Activated effector memory CD4-positive, alpha-beta T cell treated with Interleukin-2 at 50 U/mL for 16 hours (primary cell): ENCODE measurements around the gene CIAO2B.

Experiments
- DNase-seq: peaks from one replicate; pipeline ENCODE4 v3.0.0-alpha.2; 2020

CIAO2B gene

GRCh38 chr16:66919569-66920298 lies 14.5 kb downstream of the CIAO2B start:
- DNase-seq, result no peak

GRCh38 chr16:66918803-66919568 lies 15.2 kb downstream of the CIAO2B start, which contains the start of gene CDH16:
TSS of gene CDH16 (minus strand) at chr16:66918885. CDS start at chr16:66918065, 820 bp downstream.
- no peak for DNase-seq

DNA sequence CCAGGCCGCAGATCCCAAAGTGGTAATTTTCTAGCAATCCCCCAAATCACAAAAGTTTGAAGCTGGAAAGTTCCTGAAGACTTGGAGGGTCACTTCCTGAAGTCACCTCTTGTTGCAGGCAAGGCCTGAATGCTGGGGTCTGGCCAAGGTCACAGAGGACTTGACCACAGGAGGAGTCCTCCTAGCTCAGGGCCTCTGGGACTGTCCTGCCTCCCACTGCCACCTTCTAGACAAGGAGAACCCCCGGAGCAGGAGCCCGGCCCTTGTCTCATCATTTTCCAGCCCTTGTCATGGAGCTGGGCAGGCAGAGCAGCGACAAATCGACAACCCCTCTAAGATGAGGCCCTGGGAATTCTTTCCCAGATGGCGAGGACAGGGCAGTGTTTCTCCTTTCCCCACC lies 15.8 kb downstream of the CIAO2B start:
- DNase-seq, result no peak

DNA sequence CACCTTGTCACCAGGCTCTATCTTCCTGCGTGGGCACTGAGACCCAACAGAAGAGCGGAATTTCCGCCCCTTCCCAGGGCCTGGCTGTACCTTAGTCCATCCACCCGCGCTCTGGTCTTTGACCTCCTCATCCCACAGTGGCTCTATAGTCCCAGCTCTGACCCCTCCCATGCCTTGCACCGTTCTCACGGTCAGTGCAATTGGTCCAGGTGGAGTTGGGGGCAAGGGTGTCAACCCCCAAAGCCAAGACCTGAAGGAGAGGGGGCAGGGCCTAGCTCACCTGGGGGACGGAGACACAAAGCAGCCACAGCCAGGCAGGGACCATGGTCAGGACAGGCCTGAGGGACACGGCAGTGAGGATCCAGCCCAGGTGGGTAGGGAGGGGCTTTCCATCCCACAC lies 16.5 kb downstream of the CIAO2B start:
- DNase-seq, result no peak

DNA sequence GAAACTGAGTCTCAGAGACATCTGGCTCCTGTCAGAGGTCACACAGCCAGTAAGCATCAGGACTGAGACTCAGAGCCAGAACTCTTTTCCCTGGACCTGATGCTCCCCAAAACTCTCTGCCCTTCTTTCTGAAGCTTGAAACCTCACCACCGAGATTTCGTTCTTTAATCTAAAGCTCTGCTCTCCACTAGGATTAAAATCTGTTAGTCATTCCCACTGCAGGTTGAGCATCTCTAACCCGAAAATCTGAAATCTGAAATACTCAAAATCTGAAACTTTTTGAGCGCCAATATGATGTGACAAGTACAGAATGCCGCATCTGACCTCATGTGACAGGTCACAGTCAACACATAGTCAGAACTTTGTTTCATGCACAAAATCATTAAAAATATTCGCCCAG lies 17.7 kb downstream of the CIAO2B start:
- no peak for DNase-seq

- no peak for DNase-seq
These were observed 19.2 kb downstream of the CIAO2B start for GRCh38 chr16:66915041-66915440.

DNA sequence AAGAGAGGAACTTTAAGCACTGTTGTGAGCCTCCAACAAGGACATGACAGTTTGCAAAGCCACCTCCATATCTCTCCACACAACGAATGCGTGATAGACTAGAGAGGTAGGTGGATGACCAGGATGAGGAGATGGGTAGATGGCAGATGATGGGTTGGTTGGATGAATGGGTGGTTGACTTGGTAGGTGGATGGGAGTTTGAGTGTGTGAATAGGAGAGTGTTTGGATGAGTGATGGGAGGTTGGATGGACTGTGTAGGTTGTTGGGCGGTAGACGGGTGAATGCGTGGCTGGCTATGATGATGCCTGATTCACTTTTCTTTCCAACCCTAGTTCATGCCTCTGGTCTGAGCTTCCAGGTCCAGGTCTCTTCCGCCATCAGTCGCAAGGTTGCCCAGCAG lies 19.7 kb downstream of the CIAO2B start:
- no peak for DNase-seq

- no peak for DNase-seq
These were observed 20.5 kb downstream of the CIAO2B start for GRCh38 chr16:66913711-66914110.

GRCh38 chr16:66913081-66913480 lies 21.1 kb downstream of the CIAO2B start:
- DNase-seq, result no peak

DNA sequence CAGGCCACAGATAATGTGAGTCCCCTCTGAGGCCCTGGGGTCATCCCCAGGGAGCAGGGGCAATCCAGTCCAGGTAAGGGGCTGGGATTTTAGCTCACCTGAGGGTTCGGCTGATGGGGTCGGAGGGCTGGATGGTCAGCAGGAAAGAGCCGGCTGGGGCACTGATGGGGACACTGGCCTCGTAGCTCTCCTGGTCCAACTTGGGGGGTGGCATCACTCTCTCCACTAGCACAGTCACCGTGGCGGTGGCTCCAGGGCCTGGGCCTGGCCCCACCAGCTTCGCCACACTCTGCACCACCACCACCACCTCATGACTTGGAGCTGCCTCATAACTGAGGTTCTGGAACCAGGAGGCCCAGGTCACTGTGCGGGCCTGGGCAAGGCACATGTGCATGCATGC lies 22.4 kb downstream of the CIAO2B start:
- DNase-seq, result no peak

- DNase-seq, result no peak
These were observed 23.1 kb downstream of the CIAO2B start for GRCh38 chr16:66911112-66911511.

DNA sequence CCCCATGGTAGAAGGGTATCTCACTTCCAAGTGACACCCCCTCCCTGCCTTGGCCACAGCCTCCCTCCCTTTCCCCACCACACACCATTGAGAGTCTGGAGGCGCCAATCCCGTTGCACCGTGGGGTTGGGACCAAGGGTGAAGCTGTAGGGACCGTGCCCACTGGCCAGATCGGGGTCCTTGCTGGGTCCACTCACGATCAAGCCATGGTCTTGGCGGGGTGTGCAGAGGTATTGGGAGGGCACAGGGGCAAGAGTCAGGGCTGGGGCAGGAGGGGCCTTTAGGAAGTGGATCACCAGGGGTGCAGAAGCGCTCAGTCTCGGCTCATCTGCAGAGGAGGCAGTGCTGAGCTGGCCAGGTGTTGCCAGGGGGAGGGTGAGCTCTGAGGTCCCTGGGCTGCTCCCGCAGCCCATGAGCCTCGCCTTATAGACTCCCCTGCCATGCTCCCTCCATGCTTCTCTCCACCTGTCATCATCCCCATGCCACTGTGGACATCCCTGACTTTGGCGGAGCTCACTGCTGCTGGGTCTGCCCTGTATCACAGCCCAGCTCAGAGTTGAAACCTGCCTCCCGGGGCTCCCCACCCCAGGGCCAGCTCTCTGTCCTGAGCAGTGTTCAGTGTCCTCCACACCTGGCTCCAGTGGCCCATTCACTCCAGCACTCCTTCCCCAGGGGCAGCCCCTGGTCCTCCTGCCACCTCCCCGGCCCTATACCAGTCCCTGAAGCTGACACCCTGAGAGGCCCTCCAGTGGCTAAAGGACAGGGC lies 23.8 kb downstream of the CIAO2B start:
- DNase-seq, result no peak

DNA sequence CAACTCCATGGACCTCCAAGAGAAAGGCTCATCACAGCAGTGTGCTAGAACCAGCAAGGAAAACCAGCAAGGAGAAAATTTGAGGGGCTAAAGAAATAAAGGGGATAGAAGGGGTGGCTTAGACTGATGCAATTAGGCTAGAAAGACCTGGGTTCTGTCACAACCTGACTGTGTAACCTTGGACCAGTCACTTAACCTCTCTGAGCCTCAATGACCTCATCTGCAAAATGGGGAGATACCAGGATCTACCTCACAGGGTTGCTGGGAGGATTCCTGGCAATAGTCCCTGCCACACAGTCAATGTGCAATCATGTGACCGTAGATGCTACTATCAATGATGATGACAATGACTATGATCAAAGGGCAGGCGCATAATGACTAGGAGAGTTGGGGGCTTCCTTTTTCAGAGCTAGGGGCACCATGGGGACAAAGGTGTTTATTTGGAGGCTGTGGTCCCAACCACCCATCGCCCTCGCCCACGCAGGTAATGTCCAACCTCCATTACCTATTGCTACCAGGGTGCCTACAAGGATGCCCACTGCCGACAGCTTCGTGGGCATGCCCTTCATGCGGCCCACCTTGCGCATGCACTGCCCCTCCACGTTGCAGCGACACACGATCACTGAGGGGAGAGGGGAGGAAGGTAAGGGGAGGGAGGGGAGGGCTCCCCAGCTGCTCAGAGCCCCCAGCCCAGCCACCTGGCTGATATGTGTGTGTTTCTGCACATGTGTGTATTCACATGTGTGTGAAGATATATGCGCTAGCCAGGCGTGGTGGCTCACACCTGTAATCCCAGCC lies 25.2 kb downstream of the CIAO2B start:
- no peak for DNase-seq

GRCh38 chr16:66908116-66908515 lies 26.1 kb downstream of the CIAO2B start:
- no peak for DNase-seq

GRCh38 chr16:66906916-66907836 lies 27.0 kb downstream of the CIAO2B start:
- DNase-seq, result no peak

GRCh38 chr16:66905633-66906539 lies 28.3 kb downstream of the CIAO2B start:
- DNase-seq, result no peak

GRCh38 chr16:66904846-66905632 lies 29.2 kb downstream of the CIAO2B start:
- DNase-seq, result no peak

GRCh38 chr16:66904428-66904845 lies 29.8 kb downstream of the CIAO2B start:
- no peak for DNase-seq
